Hematopoietic multipotent progenitor cell treated with erythropoietin and hydrocortisone succinate and interleukin-3 and kit ligand, for 17 days (in vitro differentiated cells): Measurements from ENCODE around the gene APBB2.
A peak's percentile ranks its signal among the peaks of the same experiment; 100 is the strongest.
"Not testable (repeated sequence)": the region's sequence is repeated elsewhere in the genome, so short reads cannot be mapped to it uniquely, and the experiment has no call there.

Experiments used
- DNase-seq: peaks from one replicate; pipeline ENCODE4 v3.0.0-alpha.2; 2015; ENCODE audit warnings: low spot score

The APBB2 gene

GRCh38 chr4:40934676-40935075, 279.7 kb downstream of the APBB2 start:
- no peak for DNase-seq

- DNase-seq, result no peak
Observed at GRCh38 chr4:40933272-40934053, 280.9 kb downstream of the APBB2 start.

- DNase-seq, result no peak
Observed at GRCh38 chr4:40931841-40932240, 282.5 kb downstream of the APBB2 start.

- no peak for DNase-seq
Observed at GRCh38 chr4:40931238-40931637, 283.1 kb downstream of the APBB2 start.

GRCh38 chr4:40927074-40927473, 287.3 kb downstream of the APBB2 start:
- DNase-seq, result no peak

GRCh38 chr4:40924793-40925117, 289.6 kb downstream of the APBB2 start:
- no peak for DNase-seq

GRCh38 chr4:40924096-40924792, 290.1 kb downstream of the APBB2 start:
- peak; percentile 22 for DNase-seq

GRCh38 chr4:40923316-40924095, 290.8 kb downstream of the APBB2 start:
- DNase-seq, result no peak

- not testable (repeated sequence) for DNase-seq
Observed at GRCh38 chr4:40919976-40920375, 294.4 kb downstream of the APBB2 start.

- no peak for DNase-seq
Observed at GRCh38 chr4:40918330-40918729, 296.0 kb downstream of the APBB2 start.

- DNase-seq, result no peak
Observed at GRCh38 chr4:40916880-40917279, 297.5 kb downstream of the APBB2 start.

GRCh38 chr4:40916218-40916555, 298.2 kb downstream of the APBB2 start:
- DNase-seq, result no peak

- DNase-seq, result no peak
Observed at GRCh38 chr4:40915318-40916217, 298.8 kb downstream of the APBB2 start.

GRCh38 chr4:40912460-40913184, 301.7 kb downstream of the APBB2 start:
- DNase-seq, result no peak

GRCh38 chr4:40910706-40911105, 303.6 kb downstream of the APBB2 start:
- DNase-seq, result no peak

GRCh38 chr4:40909363-40909876, 304.9 kb downstream of the APBB2 start:
- no peak for DNase-seq

GRCh38 chr4:40908702-40909362, 305.5 kb downstream of the APBB2 start:
- DNase-seq, result peak; percentile 61

GRCh38 chr4:40908297-40908696, 306.0 kb downstream of the APBB2 start:
- DNase-seq, result no peak

GRCh38 chr4:40905414-40905813, 308.9 kb downstream of the APBB2 start:
- DNase-seq, result no peak

- DNase-seq, result not testable (repeated sequence)
Observed at GRCh38 chr4:40900531-40900930, 313.8 kb downstream of the APBB2 start.
